ENCODE measurements around the gene HCN2.

DNA sequence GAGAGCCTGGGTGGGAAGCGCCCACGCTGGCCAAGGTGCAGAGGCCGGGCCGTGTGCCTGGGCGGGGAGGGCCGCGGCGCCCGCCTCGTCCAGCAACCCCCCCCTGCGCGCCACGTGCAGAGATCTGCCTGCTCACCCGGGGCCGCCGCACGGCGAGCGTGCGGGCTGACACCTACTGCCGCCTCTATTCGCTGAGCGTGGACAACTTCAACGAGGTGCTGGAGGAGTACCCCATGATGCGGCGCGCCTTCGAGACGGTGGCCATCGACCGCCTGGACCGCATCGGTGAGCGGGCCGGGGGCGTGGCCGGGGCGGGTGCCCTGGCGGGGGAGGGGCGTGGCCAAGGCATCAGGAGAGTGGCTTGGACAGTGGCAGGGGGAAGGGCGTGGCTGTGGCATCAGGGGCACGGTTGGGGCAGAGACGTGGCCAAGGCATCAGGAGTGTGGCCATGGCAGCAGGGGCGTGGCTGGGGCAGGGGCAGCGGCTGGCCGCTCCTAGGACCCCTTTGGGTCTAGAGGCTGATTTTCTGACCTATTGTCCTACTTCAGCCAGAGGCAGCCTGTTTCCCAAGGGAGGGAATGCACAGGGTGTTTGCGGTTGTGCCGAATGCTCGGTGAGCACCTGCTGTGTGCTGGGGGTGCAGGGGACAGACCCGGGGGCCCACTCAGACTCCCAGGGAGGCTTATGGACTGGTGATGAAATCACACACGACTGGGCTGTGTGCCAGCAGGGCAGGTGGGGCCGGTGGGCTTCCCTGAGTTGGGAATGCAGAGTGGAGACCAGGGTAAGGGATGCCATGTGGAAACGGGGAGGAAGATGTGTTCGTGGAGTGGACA, 24.3 kb downstream of the HCN2 start:
- TF ChIP-seq, protein P1, sequence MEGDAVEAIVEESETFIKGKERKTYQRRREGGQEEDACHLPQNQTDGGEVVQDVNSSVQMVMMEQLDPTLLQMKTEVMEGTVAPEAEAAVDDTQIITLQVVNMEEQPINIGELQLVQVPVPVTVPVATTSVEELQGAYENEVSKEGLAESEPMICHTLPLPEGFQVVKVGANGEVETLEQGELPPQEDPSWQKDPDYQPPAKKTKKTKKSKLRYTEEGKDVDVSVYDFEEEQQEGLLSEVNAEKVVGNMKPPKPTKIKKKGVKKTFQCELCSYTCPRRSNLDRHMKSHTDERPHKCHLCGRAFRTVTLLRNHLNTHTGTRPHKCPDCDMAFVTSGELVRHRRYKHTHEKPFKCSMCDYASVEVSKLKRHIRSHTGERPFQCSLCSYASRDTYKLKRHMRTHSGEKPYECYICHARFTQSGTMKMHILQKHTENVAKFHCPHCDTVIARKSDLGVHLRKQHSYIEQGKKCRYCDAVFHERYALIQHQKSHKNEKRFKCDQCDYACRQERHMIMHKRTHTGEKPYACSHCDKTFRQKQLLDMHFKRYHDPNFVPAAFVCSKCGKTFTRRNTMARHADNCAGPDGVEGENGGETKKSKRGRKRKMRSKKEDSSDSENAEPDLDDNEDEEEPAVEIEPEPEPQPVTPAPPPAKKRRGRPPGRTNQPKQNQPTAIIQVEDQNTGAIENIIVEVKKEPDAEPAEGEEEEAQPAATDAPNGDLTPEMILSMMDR (IDR thresholded peaks at IDR 0.05) = no peak
- no peak for TF ChIP-seq POLR2A (IDR thresholded peaks at IDR 0.05)

Data from prostate gland (tissue), 2 donors.